Hematopoietic multipotent progenitor cell treated with erythropoietin and hydrocortisone succinate and interleukin-3 and kit ligand, for 4 days (in vitro differentiated cells): ENCODE results near the gene RAPGEF4.

Source experiments
- DNase-seq: peaks from one replicate; pipeline ENCODE4 v3.0.0-alpha.2; 2015

Gene RAPGEF4

DNA sequence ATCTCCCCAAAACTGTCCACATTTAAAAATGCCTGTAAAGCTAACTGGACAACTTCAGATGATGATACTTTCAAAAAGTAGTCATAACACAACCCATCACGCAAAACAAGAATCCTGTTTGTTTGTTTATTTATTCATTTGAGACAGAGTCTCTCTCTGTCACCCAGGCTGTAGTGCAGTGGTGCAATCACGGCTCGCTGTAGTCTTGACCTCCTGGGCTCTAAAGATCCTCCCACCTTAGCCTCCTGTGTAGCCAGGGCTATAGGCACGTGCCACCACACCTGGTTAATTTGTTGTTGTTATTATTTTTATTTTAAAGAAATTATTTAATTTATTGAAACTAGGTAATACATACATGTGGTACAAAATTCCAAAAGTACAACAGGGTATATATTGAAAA lies 94.8 kb downstream of the RAPGEF4 start:
- no peak for DNase-seq

DNA sequence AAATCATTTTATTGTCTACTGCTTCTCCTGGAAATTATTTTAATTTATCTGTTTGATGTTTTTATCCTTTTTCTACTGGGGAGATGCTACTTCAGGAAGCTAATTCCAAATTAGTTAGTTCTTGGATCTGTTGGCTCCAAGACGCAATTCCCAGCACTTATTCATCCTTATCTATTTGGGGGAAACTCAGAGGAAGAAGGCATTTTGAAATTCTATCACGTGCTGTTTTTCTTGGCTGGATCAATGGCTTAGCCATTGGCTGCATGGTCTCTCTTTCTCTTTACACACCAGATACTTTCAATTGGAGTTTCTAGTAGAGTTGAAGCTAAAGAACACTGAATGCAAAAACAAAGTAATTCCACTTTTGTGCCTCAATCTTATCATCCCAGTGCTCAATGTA lies 98.3 kb downstream of the RAPGEF4 start:
- no peak for DNase-seq

- DNase-seq, result no peak
These were observed 99.2 kb downstream of the RAPGEF4 start for GRCh38 chr2:172834881-172835280.

DNA sequence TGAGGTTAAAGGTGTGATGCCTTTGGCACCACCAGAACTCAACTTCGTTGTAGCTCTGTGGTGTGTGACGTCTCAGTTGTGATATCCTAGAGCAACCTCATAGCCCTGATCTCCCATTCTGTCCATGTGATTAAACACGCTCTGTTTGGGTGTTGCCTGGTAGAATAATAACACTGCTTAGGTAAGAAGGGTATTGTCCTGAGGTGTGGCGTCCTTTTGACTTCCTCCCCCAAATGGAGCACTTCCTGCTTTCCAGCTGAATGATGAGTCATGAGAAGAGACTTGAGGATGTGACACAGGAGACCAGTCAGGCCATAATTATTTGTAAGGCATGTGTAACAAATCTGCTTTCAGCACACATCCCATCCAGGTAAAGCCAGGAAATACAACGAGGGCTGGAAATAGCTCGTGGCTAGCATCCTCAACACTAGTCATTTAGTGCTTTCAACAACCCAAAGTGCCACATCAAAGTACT lies 100.7 kb downstream of the RAPGEF4 start:
- DNase-seq, result peak; percentile 4

DNA sequence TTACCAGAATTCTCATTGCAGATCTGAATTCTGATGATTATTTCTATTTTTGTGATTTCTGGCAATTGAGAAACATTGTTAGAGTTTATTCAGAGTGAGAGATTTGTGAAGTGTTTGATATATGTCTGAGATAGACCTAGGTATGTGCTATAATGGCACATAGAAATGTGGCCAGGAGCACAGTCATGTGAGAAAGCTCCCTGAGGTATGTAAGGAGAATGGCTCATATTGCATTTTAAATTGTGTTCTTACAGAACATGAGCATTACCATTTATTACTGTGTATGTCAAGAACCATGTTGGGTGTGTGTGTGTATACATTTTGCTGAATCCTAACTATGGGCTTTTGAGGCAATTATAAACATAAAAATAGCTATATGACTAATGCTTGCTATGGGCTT lies 101.2 kb downstream of the RAPGEF4 start:
- DNase-seq, result no peak

DNA sequence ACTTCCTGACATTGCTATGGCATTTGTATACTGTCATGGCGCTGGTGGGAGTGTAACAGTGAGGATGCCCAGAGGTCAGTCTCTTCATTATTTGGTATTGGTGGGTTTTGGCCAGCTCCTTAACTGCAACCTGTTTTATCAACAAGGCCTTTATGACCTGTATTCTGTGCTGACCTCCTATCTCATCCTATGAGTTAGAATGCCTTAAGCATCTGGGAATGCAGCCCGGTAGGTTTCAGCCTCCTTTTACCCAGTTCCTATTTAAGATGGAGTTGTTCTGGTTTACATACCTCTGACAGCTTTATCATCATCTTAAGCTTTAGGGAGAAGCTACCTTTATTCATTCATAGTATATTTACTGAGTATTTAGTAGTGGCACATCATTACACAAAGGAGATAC lies 103.8 kb downstream of the RAPGEF4 start:
- no peak for DNase-seq

DNA sequence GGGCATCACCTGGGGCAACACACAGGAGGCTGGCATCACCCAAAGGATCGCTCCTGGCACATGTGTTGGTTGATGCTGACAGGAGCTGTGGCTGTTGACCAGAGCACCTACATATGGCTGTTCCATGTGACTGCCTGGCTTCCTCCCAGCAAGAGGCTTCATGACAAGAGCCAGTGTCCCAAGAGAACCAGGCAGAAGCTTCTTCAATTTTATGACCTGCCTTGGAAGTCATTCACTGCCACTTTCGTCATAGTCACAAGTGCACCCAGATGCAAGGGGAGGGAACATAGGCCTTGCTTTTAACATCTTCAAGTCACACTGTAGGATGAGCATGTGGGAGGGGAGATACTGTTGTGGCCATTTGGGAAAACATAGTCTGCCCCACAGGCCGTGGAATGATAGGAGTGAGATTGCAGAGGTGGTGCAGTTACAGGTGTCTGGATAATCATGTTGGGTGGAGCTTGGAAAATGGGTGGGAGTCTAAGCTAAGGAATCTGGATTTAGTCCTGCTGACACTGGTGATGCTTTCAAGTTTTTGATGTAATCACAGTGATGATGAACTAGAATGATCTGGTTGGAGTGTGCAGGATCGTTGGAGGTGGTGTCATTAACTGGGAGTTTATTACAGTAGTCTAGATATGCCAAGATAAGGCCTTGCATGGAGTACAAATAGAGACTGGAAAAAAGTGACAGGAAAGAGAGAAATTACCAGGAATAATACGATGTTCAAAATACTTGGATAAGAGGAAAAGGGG lies 107.0 kb downstream of the RAPGEF4 start:
- no peak for DNase-seq

DNA sequence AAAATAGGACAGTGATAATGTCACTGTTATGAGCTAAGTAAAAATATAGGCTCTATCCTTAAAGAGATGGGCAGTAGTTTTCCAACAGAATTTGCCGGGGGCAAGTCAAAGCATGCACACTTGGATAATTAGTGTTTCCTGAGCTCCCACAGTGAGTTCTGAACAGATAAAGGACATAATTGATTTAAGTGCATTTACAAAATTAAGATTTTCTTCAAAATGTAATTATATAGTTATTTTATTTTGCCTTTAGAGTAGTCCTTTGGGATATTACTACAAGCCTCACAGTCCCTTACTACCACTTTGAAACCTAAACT lies 107.6 kb downstream of the RAPGEF4 start:
- no peak for DNase-seq

- DNase-seq, result no peak
These were observed 108.5 kb downstream of the RAPGEF4 start for GRCh38 chr2:172843902-172844715.

DNA sequence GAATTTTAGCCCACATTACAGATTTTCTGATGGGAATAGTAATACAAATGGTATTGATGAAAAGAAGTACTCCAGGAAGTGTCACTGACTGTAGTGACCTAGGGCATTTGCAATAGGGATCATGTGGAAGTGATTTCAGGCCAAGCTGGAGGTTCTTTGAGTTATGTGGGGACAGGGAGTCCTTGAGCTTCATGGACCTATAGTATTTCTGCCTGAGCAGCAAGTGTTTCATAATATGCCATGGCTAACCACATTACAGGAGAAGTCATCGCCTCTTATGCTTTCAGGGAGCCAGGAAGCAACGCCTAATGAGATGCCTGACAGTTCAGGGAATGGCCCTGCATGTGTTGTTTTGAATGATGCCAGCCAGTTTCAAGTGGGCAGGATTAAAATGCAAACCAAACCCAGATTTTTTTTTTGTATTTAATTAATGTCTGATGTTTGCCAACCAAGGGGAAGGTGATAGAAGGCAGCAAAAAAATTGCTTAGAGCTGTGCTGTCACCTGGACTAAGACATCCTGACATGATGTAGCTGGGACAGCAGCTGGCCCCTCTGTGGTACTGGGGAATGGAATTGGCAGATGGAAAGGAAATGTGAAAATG lies 109.5 kb downstream of the RAPGEF4 start:
- DNase-seq, result no peak

DNA sequence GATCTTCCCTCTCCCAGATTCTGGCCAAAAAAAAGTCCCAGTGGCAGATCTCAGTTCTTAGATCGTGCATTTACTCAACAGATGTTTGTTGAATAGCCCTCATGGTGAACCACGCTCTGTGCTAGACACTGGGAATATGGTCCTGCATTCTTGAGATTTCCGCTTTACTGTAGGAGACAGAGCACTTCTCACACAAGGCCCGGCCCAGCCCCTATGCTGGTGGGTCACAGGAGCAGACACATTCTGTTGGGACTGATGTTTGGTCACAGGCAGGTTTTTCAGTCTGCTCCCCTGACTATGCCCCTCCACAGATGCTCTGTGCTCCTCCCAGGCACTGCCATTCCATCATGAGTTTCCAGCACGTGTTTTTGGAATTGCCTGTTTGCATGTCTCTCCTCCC lies 110.9 kb downstream of the RAPGEF4 start:
- DNase-seq, result no peak

GRCh38 chr2:172847188-172847587 lies 111.5 kb downstream of the RAPGEF4 start:
- no peak for DNase-seq

GRCh38 chr2:172848519-172848918 lies 112.9 kb downstream of the RAPGEF4 start:
- no peak for DNase-seq

DNA sequence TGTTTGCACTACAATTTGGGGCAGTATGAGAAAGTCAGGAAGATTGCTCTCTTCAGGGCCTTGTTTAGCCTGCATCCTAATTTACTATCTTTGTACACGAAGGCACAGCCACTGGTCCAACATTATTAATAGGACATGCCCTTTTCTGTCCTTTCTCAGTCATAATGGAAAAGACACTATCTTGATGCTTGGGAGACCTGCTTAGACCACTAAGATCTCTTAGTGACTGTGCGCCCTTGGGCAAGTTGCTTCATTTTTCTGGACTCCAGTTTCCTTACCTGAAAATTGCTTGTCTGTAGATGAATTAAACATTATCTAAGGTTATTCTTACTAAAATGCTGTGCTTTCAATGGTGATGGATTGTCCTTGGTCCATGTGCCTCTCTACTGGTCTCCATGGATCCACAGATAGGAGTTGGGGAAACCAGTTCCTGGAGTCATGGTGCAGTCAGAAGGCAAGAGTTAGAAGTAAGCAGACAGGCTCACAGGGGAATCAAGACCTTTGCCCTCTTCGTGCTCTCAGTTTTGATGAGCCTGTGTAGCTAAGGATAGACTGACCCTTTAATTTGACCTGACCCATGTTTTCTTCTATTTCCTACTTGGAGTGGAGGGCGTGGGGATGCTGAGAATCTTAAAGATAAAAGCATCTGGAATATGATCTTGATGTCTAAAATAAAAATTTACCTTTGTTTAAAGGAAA lies 114.0 kb downstream of the RAPGEF4 start:
- no peak for DNase-seq

DNA sequence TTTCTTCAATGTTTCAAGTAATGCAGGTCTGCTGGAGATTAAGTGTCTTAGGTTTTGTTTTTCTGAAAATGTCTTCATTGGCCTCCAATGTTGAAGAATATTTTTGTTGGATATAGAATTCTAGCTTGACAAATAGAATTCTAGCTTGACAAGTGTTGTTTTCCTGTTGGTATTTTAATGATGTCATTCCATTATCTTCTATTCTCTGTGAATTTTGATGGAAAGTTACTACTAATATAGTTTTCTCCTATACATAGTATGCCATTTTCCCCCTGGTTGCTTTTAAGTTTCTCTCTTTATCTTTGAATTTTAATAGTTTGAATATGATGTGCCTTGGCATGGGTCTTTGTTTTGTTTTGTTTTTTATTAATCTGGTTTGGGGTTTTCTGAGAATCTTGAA lies 119.9 kb downstream of the RAPGEF4 start:
- no peak for DNase-seq

DNA sequence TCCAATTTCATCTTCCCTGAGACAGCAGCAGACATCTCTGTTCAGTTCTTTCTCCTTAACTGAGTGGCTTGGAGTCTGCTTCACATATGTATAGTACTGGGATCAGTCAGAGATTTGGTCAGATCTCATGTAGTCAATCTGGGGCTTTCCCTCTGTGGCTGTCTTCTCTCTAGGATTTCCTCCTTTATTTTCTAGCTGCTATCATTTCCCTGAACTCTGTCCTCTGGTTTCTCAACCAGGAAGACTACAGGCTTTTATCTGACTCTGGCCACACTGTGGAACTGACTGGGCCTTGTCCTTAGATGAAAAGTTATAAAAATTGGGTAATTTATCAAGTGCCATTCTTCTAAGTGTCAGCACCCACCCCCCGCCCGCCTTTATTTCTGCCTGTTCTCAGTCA lies 121.0 kb downstream of the RAPGEF4 start:
- no peak for DNase-seq

DNA sequence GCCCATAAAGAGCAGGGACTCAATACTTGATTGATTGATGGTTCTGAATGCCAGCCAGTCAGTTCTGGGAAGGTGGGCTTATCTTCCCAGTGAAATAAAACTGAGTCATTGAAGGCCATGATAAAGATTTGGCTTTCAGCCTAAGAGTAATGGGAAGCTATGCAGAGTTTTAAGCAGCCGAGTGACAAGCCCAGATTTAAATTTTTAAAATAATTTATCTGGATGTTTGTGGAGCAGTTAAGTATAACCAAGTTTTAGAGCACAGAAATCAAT lies 122.8 kb downstream of the RAPGEF4 start:
- no peak for DNase-seq

DNA sequence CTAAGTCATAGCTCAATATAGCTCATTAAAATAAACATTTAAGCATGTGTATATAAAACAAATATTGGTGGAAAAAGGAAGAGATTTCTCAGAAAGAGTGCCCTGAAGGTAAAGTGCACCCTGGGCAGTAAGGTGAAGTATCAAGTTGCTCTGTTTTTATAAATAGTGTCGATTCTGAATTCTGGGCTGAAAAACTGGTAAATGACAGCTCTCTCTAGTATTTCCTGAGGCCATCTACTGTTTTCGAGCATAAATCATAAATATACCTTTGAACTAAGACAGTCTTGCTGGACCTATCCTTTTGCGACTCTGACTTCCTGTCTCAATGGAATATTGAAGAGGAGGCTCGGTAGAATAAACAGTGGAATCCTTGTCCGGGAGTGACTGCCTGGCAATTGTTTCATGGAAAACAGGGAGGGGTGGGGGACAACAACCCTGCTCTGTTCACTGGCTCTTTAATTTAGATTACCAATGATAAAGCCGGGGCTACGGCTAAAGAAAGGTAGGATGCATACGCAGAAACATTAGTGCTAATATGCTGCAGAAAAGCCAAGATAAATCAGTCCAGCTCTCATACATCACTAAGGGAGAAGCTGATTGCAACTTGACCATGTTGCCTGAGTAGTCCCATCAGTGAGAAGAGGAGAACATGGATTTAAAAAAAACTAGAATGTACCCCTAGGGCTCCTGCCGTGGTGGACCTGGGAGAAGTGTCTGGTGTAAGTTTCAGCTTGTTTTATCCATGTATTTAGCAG lies 124.1 kb downstream of the RAPGEF4 start:
- DNase-seq, result no peak

DNA sequence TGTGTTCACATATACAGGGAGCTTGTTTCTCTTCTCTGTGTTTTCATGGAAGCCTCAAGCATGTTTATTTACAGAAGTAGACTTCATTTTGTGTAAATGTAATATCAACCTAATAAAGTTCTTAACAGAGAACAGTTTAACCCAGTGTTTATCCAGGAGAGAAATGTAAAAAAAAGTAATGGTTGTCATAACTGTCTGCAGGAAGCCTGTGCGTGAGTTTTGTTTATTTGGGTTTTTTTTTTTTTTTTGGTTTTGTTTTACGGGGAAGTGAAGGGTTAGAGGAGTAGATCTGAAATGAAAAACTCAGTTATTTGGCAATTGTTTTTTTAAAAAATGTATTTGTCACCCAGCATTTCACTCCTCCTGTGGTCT lies 124.7 kb downstream of the RAPGEF4 start:
- no peak for DNase-seq

DNA sequence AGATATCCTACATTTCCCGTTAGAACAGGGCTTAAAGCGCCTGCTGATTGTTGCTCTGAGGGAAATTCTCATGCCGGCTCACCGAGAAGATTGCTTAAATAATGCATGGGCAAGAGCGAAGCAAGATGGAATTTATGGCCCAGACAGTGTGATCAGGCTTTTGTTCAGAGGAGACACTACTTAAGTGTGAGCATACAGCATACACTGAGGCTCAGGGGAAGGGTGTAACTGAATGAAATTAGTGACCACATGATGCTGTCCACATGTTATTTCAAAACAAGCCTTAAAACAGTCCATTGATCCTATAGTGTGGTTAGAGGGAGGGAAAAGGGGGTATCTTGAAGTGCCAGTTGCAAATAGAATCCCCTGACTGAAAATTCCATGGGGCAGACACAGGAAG lies 125.5 kb downstream of the RAPGEF4 start:
- DNase-seq, result no peak

DNA sequence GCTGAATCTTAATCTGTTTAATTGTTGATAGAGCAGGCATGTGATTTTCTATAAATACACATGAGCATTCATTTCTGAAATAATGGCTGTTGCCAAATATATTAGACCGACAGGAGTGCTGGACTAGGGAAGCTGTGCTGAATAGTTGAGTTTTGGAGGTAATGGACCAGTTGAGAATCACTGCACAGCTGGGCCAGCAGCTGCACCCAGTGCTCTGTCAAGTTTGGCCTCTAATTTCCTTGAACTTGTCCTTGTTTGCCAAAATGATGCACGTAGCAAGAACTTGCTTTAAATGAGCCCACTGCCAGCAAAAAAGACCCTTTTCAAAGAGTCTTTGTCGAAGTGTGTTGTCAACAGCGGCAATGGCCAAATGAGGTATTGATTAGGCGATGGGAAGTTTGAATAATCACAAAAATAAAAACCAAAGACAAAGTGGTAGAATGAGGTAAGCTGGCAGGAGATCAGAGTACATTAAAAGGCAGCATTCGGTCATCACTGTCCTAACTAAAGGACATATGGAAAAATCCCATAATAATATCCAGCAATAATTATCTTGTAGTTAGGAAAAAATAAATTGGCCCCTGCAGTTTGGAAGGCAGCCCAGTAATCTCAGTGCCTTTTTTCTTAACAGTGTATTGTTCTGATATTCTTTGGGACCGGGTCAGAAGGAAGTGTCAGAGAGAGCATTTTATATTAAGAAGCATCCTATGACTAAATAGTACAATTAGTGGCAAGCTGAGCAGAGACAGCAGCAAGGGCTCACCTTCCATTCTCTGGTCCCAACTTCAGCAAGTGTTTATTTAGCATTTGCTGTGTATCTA lies 126.2 kb downstream of the RAPGEF4 start:
- no peak for DNase-seq

DNA sequence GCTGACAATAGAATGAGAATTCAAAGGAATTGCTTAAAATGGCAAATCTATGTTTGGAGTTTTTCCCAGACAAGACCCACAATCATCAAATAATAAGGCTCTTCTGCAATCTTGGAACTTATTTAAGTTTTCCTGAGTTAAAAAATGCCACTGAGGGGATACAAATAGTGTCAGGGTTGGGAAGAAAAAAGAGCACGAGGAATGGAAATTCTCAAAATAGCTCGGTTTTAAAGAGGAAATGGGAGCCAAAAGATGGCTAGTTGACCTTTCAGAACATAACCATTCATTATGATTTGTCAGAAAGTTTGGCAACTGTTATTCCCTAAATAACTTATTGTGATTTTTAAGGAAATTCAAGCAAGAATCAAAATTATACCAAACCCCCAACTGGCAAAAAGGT lies 127.7 kb downstream of the RAPGEF4 start:
- no peak for DNase-seq
